HUES6 (cell line): ENCODE data around the gene SAP30BP.

Source experiments
- H3K27ac ChIP-seq: 2 replicates; pipeline ENCODE4 v1.7.0; 2013; ENCODE audit warnings: low read depth, mild to moderate bottlenecking, low read length, inconsistent platforms
- H3K27me3 ChIP-seq: 2 replicates; pipeline ENCODE4 v1.6.1; 2013; ENCODE audit warnings: low read length; ENCODE audit not compliant: control insufficient read depth, insufficient read depth
- H3K36me3 ChIP-seq: 2 replicates; pipeline ENCODE4 v1.6.1; 2013; ENCODE audit warnings: low read length; ENCODE audit not compliant: control insufficient read depth, insufficient read depth
- H3K4me1 ChIP-seq: 2 replicates; pipeline ENCODE4 v1.6.1; 2013; ENCODE audit warnings: low read length; ENCODE audit not compliant: control insufficient read depth, insufficient read depth
- H3K4me3 ChIP-seq: 2 replicates; pipeline ENCODE4 v1.5.1; 2013; ENCODE audit warnings: low read depth, low read length
- H3K9ac ChIP-seq: one replicate; pipeline ENCODE4 v1.6.1; 2013; ENCODE audit warnings: mild to moderate bottlenecking, low read length
- H3K9me3 ChIP-seq: 2 replicates; pipeline ENCODE4 v1.6.1; 2013; ENCODE audit warnings: low read depth, low read length; ENCODE audit not compliant: control insufficient read depth, insufficient read depth

The SAP30BP gene

GRCh38 chr17:75652341-75652740 lies 14.8 kb upstream of the SAP30BP start:
- H3K9ac ChIP-seq, result no peak overlapping the region
- no peaks in the 10 kb centered on the region for H3K4me1 ChIP-seq
- H3K27me3 ChIP-seq, result no peaks in the 10 kb centered on the region
- H3K27ac ChIP-seq, result no peak overlapping the region
- no peak overlapping the region for H3K4me3 ChIP-seq
- H3K36me3 ChIP-seq, result peaks cover 48% of the 10 kb centered on the region
- H3K9me3 ChIP-seq, result no peaks in the 10 kb centered on the region

- H3K4me3 ChIP-seq, result no peak overlapping the region
- H3K4me1 ChIP-seq, result no peaks in the 10 kb centered on the region
- H3K9me3 ChIP-seq, result no peaks in the 10 kb centered on the region
- no peak overlapping the region for H3K27ac ChIP-seq
- no peaks in the 10 kb centered on the region for H3K27me3 ChIP-seq
- peaks cover 47% of the 10 kb centered on the region for H3K36me3 ChIP-seq
- no peak overlapping the region for H3K9ac ChIP-seq
These were observed 14.1 kb upstream of the SAP30BP start for GRCh38 chr17:75652934-75653549.

DNA sequence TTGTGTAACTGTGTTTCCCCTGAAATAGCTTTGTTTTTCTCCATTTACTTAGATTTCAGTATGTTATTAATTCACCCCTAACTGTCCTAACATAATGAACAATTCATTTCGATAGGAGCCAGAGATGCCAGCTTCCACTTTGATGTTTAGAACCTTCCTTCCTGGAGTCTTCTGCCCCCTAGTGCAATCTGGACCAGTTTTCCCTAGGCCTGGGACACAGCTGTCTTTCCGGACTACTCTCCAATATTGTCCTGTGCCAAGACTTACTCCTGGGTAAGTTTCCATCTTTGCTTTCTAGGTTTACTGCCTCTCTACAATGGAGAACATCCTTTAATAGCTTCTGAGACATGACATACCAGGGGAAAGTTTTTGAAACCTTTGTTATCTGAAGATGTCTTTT lies 13.0 kb upstream of the SAP30BP start:
- Histone ChIP-seq H3K9ac (no peak overlapping the region), H3K4me3 (no peak overlapping the region), H3K36me3 (peaks cover 47% of the 10 kb centered on the region), H3K27me3 (no peaks in the 10 kb centered on the region), H3K27ac (no peak overlapping the region), H3K4me1 (no peaks in the 10 kb centered on the region), H3K9me3 (no peaks in the 10 kb centered on the region)

GRCh38 chr17:75658237-75658636 lies 8.9 kb upstream of the SAP30BP start:
- Histone ChIP-seq H3K4me3 (no peak overlapping the region), H3K36me3 (peaks cover 50% of the 10 kb centered on the region), H3K9me3 (no peaks in the 10 kb centered on the region), H3K4me1 (no peaks in the 10 kb centered on the region), H3K27me3 (no peaks in the 10 kb centered on the region), H3K27ac (no peak overlapping the region), H3K9ac (no peak overlapping the region)

- no peaks in the 10 kb centered on the region for H3K27me3 ChIP-seq
- H3K36me3 ChIP-seq, result peaks cover 51% of the 10 kb centered on the region
- no peaks in the 10 kb centered on the region for H3K9me3 ChIP-seq
- peaks cover 4% of the 10 kb centered on the region; the same call in 1 of the 2 replicates for H3K4me1 ChIP-seq
- no peak overlapping the region for H3K27ac ChIP-seq
- H3K4me3 ChIP-seq, result no peak overlapping the region
- no peak overlapping the region for H3K9ac ChIP-seq
These were observed 5.6 kb upstream of the SAP30BP start for GRCh38 chr17:75661531-75661930.

- H3K4me3 ChIP-seq, result no peak overlapping the region
- peaks cover 4% of the 10 kb centered on the region; the same call in 1 of the 2 replicates for H3K4me1 ChIP-seq
- H3K27me3 ChIP-seq, result no peaks in the 10 kb centered on the region
- no peak overlapping the region for H3K9ac ChIP-seq
- no peaks in the 10 kb centered on the region for H3K9me3 ChIP-seq
- H3K27ac ChIP-seq, result no peak overlapping the region
- peaks cover 46% of the 10 kb centered on the region for H3K36me3 ChIP-seq
These were observed 4.6 kb upstream of the SAP30BP start for GRCh38 chr17:75662511-75662910.

GRCh38 chr17:75664099-75664549 lies 3.0 kb upstream of the SAP30BP start:
- Histone ChIP-seq H3K9ac (no peak overlapping the region), H3K9me3 (no peaks in the 10 kb centered on the region), H3K27ac (no peak overlapping the region), H3K4me3 (no peak overlapping the region), H3K27me3 (no peaks in the 10 kb centered on the region), H3K4me1 (peaks cover 8% of the 10 kb centered on the region), H3K36me3 (peaks cover 47% of the 10 kb centered on the region)

- Histone ChIP-seq H3K9me3 (no peaks in the 10 kb centered on the region), H3K4me3 (peak overlapping the region; percentile 96), H3K9ac (peak overlapping the region; percentile 25), H3K27me3 (no peaks in the 10 kb centered on the region), H3K4me1 (peaks cover 8% of the 10 kb centered on the region), H3K27ac (no peak overlapping the region), H3K36me3 (peaks cover 49% of the 10 kb centered on the region)
These were observed 1.2 kb upstream of the SAP30BP start for GRCh38 chr17:75665981-75666380.

DNA sequence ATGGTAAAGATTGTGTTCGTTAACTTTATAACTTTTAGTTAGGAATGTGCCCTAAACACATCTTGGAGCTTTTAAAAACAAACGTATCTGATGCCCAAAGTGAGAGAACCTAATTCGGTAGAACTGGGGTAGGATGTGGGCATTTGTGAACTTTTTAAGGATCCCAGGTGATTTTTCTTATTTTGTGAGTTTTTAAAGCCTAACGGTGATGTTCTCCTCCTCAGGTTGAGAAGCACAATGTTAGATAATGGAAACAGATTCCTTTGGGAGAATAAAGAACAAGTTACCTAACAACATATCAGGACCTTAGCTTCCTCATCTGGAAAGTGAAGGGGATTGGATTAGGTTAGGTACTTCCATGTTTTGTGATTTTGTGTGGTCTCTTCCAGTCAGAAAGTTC lies 687 bp downstream of the SAP30BP start:
- Histone ChIP-seq H3K9me3 (no peaks in the 10 kb centered on the region), H3K27me3 (no peaks in the 10 kb centered on the region), H3K9ac (peak overlapping the region; percentile 95), H3K27ac (peak overlapping the region; percentile 60; the same call in 1 of the 2 replicates), H3K4me1 (peaks cover 8% of the 10 kb centered on the region), H3K4me3 (peak overlapping the region; percentile 96), H3K36me3 (peaks cover 49% of the 10 kb centered on the region)

DNA sequence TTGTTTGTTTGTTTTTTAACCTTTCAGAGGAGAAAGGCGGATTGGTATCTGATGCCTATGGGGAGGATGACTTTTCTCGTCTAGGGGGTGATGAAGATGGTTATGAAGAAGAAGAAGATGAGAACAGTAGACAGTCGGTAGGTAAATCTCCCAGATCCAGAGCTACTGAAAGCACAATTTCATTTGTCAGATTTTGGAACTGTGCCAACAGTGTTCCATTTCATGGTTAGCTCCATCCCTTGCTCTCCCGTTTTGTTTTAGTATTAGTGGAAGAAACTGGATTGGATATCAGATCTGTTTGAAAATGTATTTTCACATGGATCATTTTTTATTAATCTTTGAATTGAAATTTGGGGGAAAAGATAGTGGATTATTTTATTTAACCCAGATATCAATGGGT lies 1.4 kb downstream of the SAP30BP start:
- H3K9me3 ChIP-seq, result no peaks in the 10 kb centered on the region
- no peak overlapping the region for H3K27ac ChIP-seq
- H3K4me1 ChIP-seq, result peaks cover 8% of the 10 kb centered on the region
- no peak overlapping the region for H3K9ac ChIP-seq
- peak overlapping the region; percentile 96 for H3K4me3 ChIP-seq
- H3K36me3 ChIP-seq, result peaks cover 53% of the 10 kb centered on the region
- no peaks in the 10 kb centered on the region for H3K27me3 ChIP-seq

GRCh38 chr17:75670868-75671267 lies 3.7 kb downstream of the SAP30BP start:
- Histone ChIP-seq H3K9ac (no peak overlapping the region), H3K4me1 (peaks cover 8% of the 10 kb centered on the region), H3K27me3 (no peaks in the 10 kb centered on the region), H3K4me3 (no peak overlapping the region), H3K36me3 (peaks cover 52% of the 10 kb centered on the region), H3K9me3 (no peaks in the 10 kb centered on the region), H3K27ac (no peak overlapping the region)
